NCI-H1105 treated with DMSO at 0.1 percent for 48 hours (cell line): ENCODE measurements around the gene PTPRM.

Experiments used
- DNase-seq: peaks from one replicate; lab custom pipeline; 2025; lab: John Stamatoyannopoulos, UW

Gene PTPRM

GRCh38 chr18:7899078-7899477 is 332.0 kb downstream of the PTPRM start:
- no peak for DNase-seq

- DNase-seq: no peak
Observed at GRCh38 chr18:7900091-7900490, 333.0 kb downstream of the PTPRM start.

GRCh38 chr18:7901657-7902056 is 334.5 kb downstream of the PTPRM start:
- DNase-seq: no peak

GRCh38 chr18:7902399-7902839 is 335.3 kb downstream of the PTPRM start:
- DNase-seq: no peak

- no peak for DNase-seq
Observed at GRCh38 chr18:7904529-7904928, 337.4 kb downstream of the PTPRM start.

GRCh38 chr18:7908681-7909299 is 341.7 kb downstream of the PTPRM start:
- DNase-seq: peak; percentile 89

GRCh38 chr18:7914834-7915670 is 347.9 kb downstream of the PTPRM start:
- no peak for DNase-seq

- no peak for DNase-seq
Observed at GRCh38 chr18:7918701-7919100, 351.6 kb downstream of the PTPRM start.

- no peak for DNase-seq
Observed at GRCh38 chr18:7919565-7919964, 352.4 kb downstream of the PTPRM start.

GRCh38 chr18:7921938-7922587 is 354.9 kb downstream of the PTPRM start:
- no peak for DNase-seq

- DNase-seq: no peak
Observed at GRCh38 chr18:7923105-7923504, 356.0 kb downstream of the PTPRM start.

GRCh38 chr18:7924616-7925015 is 357.5 kb downstream of the PTPRM start:
- DNase-seq: no peak

- DNase-seq: no peak
Observed at GRCh38 chr18:7926526-7926925, 359.4 kb downstream of the PTPRM start.

GRCh38 chr18:7927119-7927518 is 360.0 kb downstream of the PTPRM start:
- DNase-seq: no peak

- DNase-seq: no peak
Observed at GRCh38 chr18:7931763-7932162, 364.6 kb downstream of the PTPRM start.

- no peak for DNase-seq
Observed at GRCh38 chr18:7937268-7937667, 370.2 kb downstream of the PTPRM start.

GRCh38 chr18:7939521-7939920 is 372.4 kb downstream of the PTPRM start:
- DNase-seq: no peak

- DNase-seq: no peak
Observed at GRCh38 chr18:7940379-7940778, 373.3 kb downstream of the PTPRM start.

GRCh38 chr18:7940971-7941370 is 373.9 kb downstream of the PTPRM start:
- peak; percentile 64 for DNase-seq

- peak; percentile 91 for DNase-seq
Observed at GRCh38 chr18:7941533-7941932, 374.4 kb downstream of the PTPRM start.

GRCh38 chr18:7945882-7946281 is 378.8 kb downstream of the PTPRM start:
- no peak for DNase-seq

- DNase-seq: no peak
Observed at GRCh38 chr18:7946734-7947377, 379.7 kb downstream of the PTPRM start.
